Activated T-helper 17 cell treated with anti-CD3 and anti-CD28 coated beads, Interleukin-2, amount 50 U/mL, for 72 hours (primary cell): ENCODE results near the gene ZNF627. TPM values are rescaled to one million over a fixed set of nuclear protein-coding genes. Genes with fewer than 3 reads are reported as not detected.
A peak's percentile ranks its signal among the peaks of the same experiment; 100 is the strongest.
"Not testable (repeated sequence)": the region's sequence is repeated elsewhere in the genome, so short reads cannot be mapped to it uniquely, and the experiment has no call there.

Experiments
- ATAC-seq: fragments of 150-1000 bp; cut with Tn5 transposase; replicated peaks from 2 replicates; pipeline ENCODE4 v1.10.0; 2021; ENCODE audit warnings: mild to moderate bottlenecking, moderate library complexity
- H3K27ac Mint-ChIP-seq: one replicate; pipeline ENCODE4 v1.8.0; 2022; ENCODE audit warnings: mixed read lengths
- H3K27me3 Mint-ChIP-seq: one replicate; pipeline ENCODE4 v1.8.0; 2022; ENCODE audit warnings: mixed read lengths
- H3K36me3 Mint-ChIP-seq: one replicate; pipeline ENCODE4 v1.8.0; 2022; ENCODE audit warnings: low read depth, mild to moderate bottlenecking, mixed read lengths
- H3K4me1 Mint-ChIP-seq: one replicate; pipeline ENCODE4 v1.8.0; 2022; ENCODE audit warnings: mixed read lengths
- H3K4me3 Mint-ChIP-seq: one replicate; pipeline ENCODE4 v1.8.0; 2022; ENCODE audit warnings: mild to moderate bottlenecking, mixed read lengths
- H3K9me3 Mint-ChIP-seq: one replicate; pipeline ENCODE4 v1.8.0; 2022; ENCODE audit warnings: mixed read lengths
- total RNA-seq, 2 donors: library from RNA; stranded (reverse); gene quantifications; one replicate each; pipeline ENCODE4 v1.2.3, GENCODE V29; 2022

ZNF627 gene
- total RNA-seq, 2 donors from 2014 or later = 4.6 to 5.9 TPM

DNA sequence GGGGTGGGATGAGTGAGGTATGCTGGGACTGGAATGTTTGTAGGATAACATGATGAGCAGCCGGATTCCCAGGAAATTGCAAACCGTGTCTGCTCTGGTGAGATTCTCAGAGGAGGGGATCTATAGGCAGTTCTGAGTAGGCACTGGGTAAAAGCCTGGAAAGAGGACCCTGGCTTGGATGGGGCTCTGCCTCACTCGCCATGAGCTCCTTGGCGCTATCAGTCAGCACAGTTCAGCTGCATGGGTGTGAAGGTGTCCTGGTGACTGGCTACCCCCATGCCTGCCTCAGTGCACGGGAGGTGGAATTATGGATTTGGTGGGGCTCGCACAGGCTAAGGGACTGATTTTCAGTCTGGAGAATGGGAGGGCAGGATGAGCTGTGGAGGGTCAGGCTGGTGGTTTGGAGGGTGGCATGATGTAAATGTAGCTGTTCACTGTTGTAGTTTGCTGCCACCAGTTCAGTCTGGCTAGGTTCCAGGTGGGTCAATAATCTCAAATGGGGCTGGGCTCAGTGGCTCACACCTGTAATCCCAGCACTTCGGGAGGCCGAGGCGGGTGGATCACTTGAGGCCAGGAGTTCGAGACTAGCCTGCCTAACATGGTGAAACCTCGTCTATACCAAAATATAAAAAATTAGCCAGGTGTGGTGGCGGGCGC, 9.2 kb upstream of the ZNF627 start:
- H3K4me1 Mint-ChIP-seq = peaks cover 9% of the 10 kb centered on the region
- H3K27me3 Mint-ChIP-seq = no peaks in the 10 kb centered on the region
- H3K4me3 Mint-ChIP-seq = no peak overlapping the region
- no peak for ATAC-seq
- no peaks in the 10 kb centered on the region for H3K36me3 Mint-ChIP-seq
- H3K9me3 Mint-ChIP-seq = no peaks in the 10 kb centered on the region
- H3K27ac Mint-ChIP-seq = peak overlapping the region; percentile 56

DNA sequence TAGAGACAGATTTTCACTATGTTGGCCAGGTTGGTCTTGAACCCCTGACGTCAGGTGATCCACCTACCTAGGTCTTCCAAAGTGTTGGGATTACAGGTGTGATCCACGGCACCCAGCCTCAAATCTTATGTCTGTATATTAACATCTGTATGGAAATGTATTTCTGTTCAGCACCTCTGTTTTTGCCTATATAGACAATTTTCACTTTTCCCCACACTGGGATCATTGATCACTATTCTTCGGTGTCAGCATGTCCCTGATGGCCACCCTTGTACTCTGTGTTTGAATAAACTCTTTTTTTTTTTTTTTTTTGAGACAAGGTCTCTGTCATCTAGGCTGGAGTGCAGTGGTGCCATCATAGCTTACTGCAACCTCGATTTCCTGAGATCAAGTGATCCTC, 3.2 kb upstream of the ZNF627 start:
- no peaks in the 10 kb centered on the region for H3K27me3 Mint-ChIP-seq
- no peak for ATAC-seq
- no peak overlapping the region for H3K27ac Mint-ChIP-seq
- no peaks in the 10 kb centered on the region for H3K4me1 Mint-ChIP-seq
- no peaks in the 10 kb centered on the region for H3K9me3 Mint-ChIP-seq
- no peaks in the 10 kb centered on the region for H3K36me3 Mint-ChIP-seq
- H3K4me3 Mint-ChIP-seq = no peak overlapping the region

DNA sequence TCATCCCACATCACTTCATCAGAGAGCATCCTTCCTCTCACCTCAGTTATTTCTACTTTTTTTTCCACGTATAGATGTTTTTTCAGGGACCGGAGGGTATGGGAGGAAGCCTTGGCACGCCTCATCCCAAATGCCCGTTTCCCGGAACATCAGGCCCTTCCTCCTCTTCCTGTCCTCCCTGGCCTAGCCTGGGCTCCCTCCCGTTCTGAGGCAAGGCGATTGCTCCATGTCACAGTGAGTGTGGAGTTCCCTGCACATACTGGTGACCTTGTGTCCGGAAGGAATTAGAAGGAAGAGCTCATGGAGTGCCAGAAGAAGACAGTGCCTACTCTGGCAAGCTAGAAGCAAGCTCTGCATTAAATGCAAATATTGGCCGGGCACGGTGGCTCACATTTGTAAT, 1.1 kb upstream of the ZNF627 start:
- H3K27ac Mint-ChIP-seq = peak overlapping the region; percentile 84
- ATAC-seq = no peak

DNA sequence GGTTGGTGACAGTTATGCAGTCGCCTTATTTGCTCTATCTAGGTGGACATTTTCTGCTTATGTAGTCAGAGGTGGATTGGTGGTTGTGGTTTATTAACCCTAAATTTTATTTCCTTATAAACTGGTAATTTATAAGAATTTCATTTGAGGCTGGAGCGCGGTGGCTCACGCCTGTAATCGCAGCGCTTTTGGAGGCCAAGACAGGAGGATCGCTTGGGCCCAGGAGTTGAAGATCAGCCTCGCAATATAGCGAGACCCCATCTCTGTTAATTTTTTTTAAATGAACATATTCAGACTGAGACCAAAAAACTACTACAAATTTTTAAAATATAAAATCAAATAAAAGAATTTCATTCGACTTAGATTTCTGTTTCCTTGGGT, 810 bp downstream of the ZNF627 start:
- H3K9me3 Mint-ChIP-seq = no peaks in the 10 kb centered on the region
- no peaks in the 10 kb centered on the region for H3K27me3 Mint-ChIP-seq
- H3K4me1 Mint-ChIP-seq = no peaks in the 10 kb centered on the region
- H3K27ac Mint-ChIP-seq = peak overlapping the region; percentile 84
- H3K36me3 Mint-ChIP-seq = peaks cover 11% of the 10 kb centered on the region
- ATAC-seq = no peak
- peak overlapping the region; percentile 88 for H3K4me3 Mint-ChIP-seq

More for the DNA sequence above, 1.1 kb upstream of the ZNF627 start:
- H3K27me3 Mint-ChIP-seq = no peaks in the 10 kb centered on the region
- H3K4me1 Mint-ChIP-seq = no peaks in the 10 kb centered on the region
- peak overlapping the region; percentile 88 for H3K4me3 Mint-ChIP-seq
- no peaks in the 10 kb centered on the region for H3K9me3 Mint-ChIP-seq
- peaks cover 6% of the 10 kb centered on the region for H3K36me3 Mint-ChIP-seq

DNA sequence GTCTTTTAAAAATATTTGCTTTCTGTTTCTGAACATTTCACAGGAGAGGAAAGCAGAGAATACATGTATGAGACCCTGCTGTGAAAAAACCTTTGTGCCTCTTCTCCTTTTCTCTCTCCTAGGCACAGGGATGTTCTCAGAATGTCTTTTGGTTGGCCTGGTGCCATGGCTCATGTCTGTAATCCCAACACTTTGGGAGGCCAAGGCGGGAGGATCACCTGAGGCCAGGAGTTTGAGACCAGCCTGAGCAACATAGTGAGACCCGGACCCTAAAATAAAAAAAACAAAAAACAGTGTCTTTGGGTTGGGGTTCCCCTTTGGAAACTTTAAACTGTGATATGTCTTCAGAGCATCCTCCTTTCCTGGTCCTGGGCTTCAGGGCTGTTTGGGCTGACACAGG, 1.5 kb downstream of the ZNF627 start:
- H3K4me1 Mint-ChIP-seq = no peaks in the 10 kb centered on the region
- H3K27me3 Mint-ChIP-seq = no peaks in the 10 kb centered on the region
- peaks cover 15% of the 10 kb centered on the region for H3K36me3 Mint-ChIP-seq
- ATAC-seq = no peak
- peak overlapping the region; percentile 88 for H3K4me3 Mint-ChIP-seq
- no peaks in the 10 kb centered on the region for H3K9me3 Mint-ChIP-seq
- peak overlapping the region; percentile 36 for H3K27ac Mint-ChIP-seq

DNA sequence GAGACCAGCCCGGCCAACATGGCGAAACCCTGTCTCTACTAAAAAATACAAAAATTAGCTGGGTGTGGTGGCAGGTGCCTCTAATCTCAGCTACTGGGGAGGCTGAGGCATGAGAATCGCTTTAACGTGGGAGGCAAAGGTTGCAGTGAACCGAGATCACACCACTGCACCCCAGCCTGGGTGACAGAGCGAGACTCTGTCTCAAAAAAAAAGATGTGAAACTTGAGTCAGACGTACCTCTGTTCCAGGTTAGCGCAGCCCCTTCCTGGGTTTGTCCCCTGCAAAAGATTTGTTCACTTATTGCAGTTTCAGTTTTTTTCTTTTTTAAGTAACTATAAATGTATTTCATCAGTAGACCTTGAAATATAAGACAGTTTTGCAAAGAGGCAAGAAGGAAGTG, 2.4 kb downstream of the ZNF627 start:
- not testable (repeated sequence) for H3K4me1 Mint-ChIP-seq, H3K27me3 Mint-ChIP-seq, H3K4me3 Mint-ChIP-seq, ATAC-seq, H3K27ac Mint-ChIP-seq, H3K9me3 Mint-ChIP-seq
- peaks cover 22% of the 10 kb centered on the region for H3K36me3 Mint-ChIP-seq

DNA sequence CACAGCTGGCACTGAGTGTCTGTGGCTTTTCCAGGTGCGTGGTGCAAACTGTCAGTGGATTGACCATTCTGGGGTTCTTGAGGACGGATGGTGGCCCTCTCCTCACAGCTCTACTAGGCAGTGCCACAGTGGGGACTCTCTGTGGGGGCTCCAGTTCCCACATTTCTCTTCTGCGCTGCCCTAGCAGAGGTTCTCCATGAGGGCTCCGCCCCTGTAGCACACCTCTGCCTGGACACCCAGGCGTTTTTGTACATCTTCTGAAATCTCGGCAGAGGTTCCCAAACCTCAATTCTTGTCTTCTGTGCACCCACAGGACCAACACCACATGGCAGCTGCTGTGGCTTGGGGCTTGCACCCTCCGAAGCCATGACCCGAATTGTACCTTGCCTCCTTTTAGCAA, 9.2 kb downstream of the ZNF627 start:
- Mint-ChIP-seq H3K36me3 (peaks cover 38% of the 10 kb centered on the region), H3K4me3 (no peak overlapping the region), H3K27me3 (no peaks in the 10 kb centered on the region), H3K9me3 (no peaks in the 10 kb centered on the region), H3K4me1 (no peaks in the 10 kb centered on the region), H3K27ac (no peak overlapping the region)
- no peak for ATAC-seq

DNA sequence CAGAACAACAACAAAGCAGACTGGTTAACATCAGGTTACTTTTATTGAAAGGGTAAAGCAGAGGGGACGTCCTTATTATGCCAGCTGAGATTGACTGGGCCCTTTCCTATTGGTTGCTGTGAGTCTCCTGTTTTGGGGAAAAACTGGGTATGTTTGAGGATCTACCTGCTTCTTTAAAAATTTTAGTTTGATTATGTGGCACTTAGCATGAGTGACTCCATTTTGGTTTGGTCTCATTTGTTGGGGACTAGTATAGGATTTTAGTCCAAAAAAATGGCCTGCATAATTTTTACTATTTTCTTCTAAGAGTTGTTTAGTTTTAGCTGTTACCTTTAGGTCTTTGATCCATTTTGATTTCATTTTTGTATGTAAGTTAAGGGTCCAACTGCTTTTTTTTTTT, 14.4 kb downstream of the ZNF627 start:
- Mint-ChIP-seq H3K27ac (no peak overlapping the region), H3K9me3 (peaks cover 2% of the 10 kb centered on the region), H3K4me1 (no peaks in the 10 kb centered on the region), H3K27me3 (no peaks in the 10 kb centered on the region), H3K36me3 (peaks cover 40% of the 10 kb centered on the region), H3K4me3 (no peak overlapping the region)
- ATAC-seq = no peak

DNA sequence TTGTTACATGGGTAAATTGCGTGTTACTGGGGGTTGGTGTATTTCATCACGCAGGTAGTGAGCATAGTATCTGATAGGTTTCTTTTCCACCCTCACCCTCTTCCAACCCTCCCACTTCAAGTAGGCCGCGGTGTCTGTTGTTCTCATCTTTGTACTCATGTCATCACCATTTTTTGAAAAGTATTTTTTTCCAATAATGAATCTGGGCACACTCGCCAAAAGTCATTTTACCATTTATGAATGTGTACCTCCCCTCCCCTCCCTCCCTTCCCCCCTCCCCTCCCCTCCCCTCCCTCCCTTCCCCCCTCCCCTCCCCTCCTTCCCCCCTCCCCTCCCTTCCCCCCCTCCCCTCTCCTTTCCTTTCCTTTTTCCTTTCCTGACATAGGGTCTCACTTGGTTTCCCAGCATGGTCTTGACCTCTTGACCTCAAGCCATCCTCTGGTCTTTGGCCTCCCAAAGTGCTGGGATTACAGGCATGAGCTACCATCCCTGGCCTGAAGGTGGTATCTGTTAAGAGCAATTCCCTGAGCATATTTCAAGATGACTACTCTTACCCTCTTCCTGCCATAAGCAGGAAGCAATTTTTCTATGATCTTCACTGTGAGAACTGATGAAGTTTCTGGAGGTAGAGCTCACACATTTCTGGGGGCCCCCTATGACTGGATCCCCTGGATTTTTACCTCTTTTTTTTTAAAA, 15.7 kb downstream of the ZNF627 start:
- ATAC-seq = no peak
- Mint-ChIP-seq H3K27ac (no peak overlapping the region), H3K4me1 (no peaks in the 10 kb centered on the region), H3K4me3 (no peak overlapping the region), H3K27me3 (no peaks in the 10 kb centered on the region), H3K36me3 (peaks cover 43% of the 10 kb centered on the region), H3K9me3 (peaks cover 6% of the 10 kb centered on the region)

DNA sequence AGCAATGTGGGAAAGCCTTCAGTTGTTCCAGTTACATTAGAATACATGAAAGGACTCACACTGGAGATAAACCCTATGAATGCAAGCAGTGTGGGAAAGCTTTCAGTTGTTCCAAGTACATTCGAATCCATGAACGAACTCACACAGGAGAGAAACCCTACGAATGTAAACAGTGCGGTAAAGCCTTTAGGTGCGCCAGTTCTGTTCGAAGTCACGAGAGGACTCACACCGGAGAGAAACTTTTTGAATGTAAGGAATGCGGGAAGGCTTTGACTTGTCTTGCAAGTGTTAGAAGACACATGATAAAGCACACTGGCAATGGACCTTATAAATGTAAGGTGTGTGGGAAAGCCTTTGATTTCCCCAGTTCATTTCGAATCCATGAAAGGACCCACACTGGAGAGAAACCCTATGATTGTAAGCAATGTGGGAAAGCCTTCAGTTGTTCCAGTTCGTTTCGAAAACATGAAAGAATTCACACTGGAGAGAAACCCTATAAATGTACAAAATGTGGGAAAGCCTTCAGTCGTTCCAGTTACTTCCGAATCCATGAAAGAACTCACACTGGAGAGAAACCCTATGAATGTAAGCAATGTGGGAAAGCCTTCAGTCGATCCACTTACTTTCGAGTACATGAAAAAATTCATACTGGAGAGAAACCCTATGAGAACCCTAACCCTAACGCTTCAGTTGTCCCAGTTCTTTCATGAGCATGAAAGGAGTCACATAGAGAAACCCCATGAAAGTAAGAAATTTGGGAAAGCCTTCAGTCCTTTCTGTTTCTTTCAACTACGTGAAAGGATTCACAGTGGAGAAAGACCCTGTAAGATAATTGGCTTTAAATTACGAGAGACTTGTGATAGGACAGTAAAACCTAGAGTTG, 20.1 kb downstream of the ZNF627 start:
- no peaks in the 10 kb centered on the region for H3K27me3 Mint-ChIP-seq
- no peak for ATAC-seq
- peaks cover 76% of the 10 kb centered on the region for H3K36me3 Mint-ChIP-seq
- H3K4me1 Mint-ChIP-seq = no peaks in the 10 kb centered on the region
- no peak overlapping the region for H3K4me3 Mint-ChIP-seq
- H3K27ac Mint-ChIP-seq = no peak overlapping the region
- H3K9me3 Mint-ChIP-seq = peaks cover 6% of the 10 kb centered on the region

DNA sequence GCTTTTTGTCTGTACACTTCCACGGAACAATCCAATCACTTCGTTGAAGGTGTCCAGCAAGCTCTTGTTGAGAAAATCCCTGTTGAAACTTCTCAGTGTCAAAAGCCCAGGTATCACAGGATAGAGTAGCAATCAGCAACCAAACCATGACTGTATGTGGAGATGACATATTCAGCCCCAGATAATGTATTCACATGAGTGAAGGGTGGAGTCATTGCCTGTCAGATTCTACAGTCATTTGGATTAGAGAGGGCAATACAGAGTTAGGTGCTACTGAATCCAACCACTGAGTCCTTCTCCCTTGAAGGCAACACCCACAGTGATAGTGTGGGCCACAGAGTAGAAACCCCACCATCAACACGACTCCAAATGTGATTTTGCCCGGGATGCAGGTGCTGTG, 23.3 kb downstream of the ZNF627 start:
- H3K27ac Mint-ChIP-seq = no peak overlapping the region
- H3K27me3 Mint-ChIP-seq = peaks cover 5% of the 10 kb centered on the region
- H3K4me1 Mint-ChIP-seq = no peaks in the 10 kb centered on the region
- ATAC-seq = no peak
- H3K4me3 Mint-ChIP-seq = no peak overlapping the region
- peaks cover 58% of the 10 kb centered on the region for H3K36me3 Mint-ChIP-seq
- H3K9me3 Mint-ChIP-seq = peaks cover 6% of the 10 kb centered on the region

DNA sequence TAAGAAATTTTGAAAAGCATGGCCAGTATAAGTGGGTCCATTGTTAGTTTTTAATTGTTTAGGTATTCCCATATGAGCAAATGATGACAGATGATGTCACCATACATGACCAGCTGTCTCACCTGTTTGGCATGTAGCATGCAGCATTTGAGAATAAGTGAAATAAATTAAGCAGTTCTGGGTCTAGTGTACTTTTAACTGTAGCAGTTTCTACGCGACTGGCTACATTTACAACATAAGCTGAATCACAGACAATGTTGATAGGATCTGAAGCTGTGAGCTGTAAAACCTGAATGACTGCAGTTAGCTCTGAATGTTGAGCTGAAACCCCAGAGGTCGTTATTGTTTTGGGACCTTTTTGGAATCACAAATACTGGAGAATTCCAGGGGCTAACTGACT, 25.1 kb downstream of the ZNF627 start:
- not testable (repeated sequence) for H3K4me3 Mint-ChIP-seq

DNA sequence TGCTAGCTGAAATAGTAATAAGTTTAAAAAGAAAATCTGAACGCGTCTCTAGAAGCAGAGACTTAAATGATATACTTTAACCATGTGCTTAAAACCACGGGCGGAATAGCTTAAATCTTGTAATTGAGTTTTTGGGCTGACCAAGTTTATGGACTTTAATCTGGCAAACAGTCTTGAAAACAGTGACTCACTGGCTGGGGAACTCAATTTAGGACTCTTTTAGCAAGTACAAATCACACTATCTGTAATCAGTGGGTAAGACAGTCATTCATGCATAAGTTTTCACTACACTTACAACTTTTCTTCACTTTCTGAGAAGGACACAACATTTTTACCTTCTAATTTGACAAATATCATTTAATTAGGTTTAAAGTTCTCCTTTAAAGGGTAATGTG, 26.8 kb downstream of the ZNF627 start:
- peak overlapping the region; percentile 62 for H3K4me3 Mint-ChIP-seq
- no peaks in the 10 kb centered on the region for H3K4me1 Mint-ChIP-seq
- peaks cover 11% of the 10 kb centered on the region for H3K27me3 Mint-ChIP-seq
- H3K36me3 Mint-ChIP-seq = peaks cover 23% of the 10 kb centered on the region
- H3K9me3 Mint-ChIP-seq = no peaks in the 10 kb centered on the region
- peak; percentile 60 for ATAC-seq
- H3K27ac Mint-ChIP-seq = no peak overlapping the region

More for the DNA sequence above, 25.1 kb downstream of the ZNF627 start:
- Mint-ChIP-seq H3K27me3 (peaks cover 11% of the 10 kb centered on the region), H3K36me3 (peaks cover 39% of the 10 kb centered on the region)
- ATAC-seq, H3K9me3 Mint-ChIP-seq, H3K27ac Mint-ChIP-seq, H3K4me1 Mint-ChIP-seq: not testable (repeated sequence)

DNA sequence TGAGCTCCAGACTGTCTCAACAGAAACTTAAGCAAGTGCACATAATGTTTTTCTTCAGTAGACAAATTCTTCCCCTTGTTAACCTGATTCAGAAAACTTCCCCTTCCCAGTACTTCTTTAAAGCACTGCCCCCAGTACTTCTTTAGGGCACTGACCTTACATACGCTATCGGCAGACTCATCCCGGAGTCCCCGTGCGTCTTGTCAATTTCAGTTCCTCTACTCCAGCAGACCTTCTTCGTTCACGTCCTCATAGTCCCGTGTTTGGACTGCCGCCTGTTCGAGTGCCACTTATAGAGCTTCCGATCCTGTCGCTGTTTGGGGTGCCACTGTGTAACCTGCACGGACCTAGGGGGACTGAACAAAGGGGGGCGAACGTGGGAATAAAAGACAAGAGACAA, 29.0 kb downstream of the ZNF627 start:
- no peak overlapping the region for H3K27ac Mint-ChIP-seq
- no peaks in the 10 kb centered on the region for H3K4me1 Mint-ChIP-seq
- peaks cover 16% of the 10 kb centered on the region for H3K27me3 Mint-ChIP-seq
- peaks cover 1% of the 10 kb centered on the region for H3K36me3 Mint-ChIP-seq
- ATAC-seq = no peak
- H3K4me3 Mint-ChIP-seq = no peak overlapping the region
- H3K9me3 Mint-ChIP-seq = no peaks in the 10 kb centered on the region

DNA sequence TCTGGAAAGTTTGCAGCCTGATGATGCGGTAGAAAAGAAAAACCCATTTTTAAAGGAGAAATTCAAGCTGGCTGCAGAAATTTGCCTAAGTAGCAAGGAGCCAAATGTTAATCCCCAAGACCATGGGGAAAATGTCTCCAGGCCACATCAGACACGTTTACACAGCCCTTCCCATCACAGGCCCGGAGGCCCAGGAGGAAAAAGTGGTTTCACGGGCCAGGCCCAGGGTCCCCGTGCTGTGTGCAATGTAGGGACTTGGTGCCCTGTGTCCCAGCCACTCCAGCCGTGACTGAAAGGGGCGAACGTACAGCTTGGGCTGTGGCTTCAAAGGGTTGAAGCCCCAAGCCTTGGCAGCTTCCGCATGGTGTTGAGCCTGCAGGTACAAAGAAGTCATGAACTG, 35.9 kb downstream of the ZNF627 start:
- no peak for ATAC-seq
- Mint-ChIP-seq H3K4me3 (no peak overlapping the region), H3K27ac (no peak overlapping the region), H3K9me3 (peaks cover 7% of the 10 kb centered on the region), H3K27me3 (peaks cover 5% of the 10 kb centered on the region), H3K36me3 (no peaks in the 10 kb centered on the region), H3K4me1 (no peaks in the 10 kb centered on the region)
